ENCODE measurements around the gene RASSF5. TPM values are rescaled to one million over a fixed set of nuclear protein-coding genes. Genes with fewer than 3 reads are reported as not detected.
A peak's percentile ranks its signal among the peaks of the same experiment; 100 is the strongest.

The RASSF5 gene
- total and polyA plus RNA-seq, 9 of the 15 experiments (the other 6 are each of a cell fraction or from before 2014, with no cell fraction given), result 6.1 to 41.0 (median 25.2) TPM

DNA sequence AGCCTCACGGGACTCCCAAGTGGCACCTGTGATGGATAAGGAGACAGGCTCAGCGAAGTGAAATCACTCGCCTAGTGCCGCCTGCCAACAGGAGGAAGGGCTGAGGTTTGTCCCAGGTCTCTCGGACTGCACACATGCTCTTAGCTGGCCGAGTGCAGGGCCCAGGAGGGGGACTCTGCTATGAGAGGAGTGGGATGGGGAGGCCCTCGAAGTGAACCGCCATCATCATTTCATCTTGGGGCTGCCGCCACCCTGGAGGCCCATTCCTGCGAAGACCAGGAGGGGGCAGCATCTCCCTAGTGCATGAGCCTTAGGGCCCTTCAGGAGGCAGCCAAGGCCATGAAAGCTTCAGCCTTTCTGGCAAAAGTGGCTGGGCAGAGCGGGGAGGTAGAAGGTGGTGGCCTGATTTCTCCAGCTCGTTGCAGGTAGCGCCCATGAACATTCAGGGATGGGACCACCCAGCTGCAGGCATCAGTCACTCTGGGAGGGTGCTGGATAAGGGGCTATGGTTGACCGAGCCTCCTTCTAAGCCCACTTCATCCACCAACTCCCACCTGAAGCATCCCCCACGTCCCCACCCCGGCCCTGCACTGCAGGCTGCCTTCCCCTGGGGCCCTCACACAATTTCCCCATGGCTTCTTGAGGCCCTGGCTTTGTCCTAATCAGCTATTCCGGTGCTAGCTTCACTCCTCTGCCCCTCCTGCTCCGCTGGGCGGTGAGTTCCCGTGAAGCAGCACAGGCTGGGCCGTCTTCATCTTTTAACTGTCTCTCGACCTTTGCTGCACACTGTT lies 17.2 kb upstream of the RASSF5 start:
- Histone ChIP-seq H2AFZ (ENCODE audit: low read depth, low read length) (peak overlapping the region; percentile 72), H3K4me3 (no peak overlapping the region)
- 24% methylated on average over 22 of the region's 22 CpGs for WGBS (ENCODE audit: insufficient coverage, low coverage, missing lambda C conversion rate)
- TF ChIP-seq, protein P1, sequence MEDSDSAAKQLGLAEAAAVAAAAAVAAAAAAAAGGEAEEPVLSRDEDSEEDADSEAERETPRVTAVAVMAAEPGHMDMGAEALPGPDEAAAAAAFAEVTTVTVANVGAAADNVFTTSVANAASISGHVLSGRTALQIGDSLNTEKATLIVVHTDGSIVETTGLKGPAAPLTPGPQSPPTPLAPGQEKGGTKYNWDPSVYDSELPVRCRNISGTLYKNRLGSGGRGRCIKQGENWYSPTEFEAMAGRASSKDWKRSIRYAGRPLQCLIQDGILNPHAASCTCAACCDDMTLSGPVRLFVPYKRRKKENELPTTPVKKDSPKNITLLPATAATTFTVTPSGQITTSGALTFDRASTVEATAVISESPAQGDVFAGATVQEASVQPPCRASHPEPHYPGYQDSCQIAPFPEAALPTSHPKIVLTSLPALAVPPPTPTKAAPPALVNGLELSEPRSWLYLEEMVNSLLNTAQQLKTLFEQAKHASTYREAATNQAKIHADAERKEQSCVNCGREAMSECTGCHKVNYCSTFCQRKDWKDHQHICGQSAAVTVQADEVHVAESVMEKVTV (CRISPR knock-in tag; IDR thresholded peaks at IDR 0.05), result peak; percentile 96
- TF ChIP-seq XRCC5 (IDR thresholded peaks at IDR 0.05; ENCODE audit: low read depth, low read length), result peak; percentile 79; the same call in 1 of the 2 replicates
- TF ChIP-seq ZC3H11A (IDR thresholded peaks at IDR 0.05; ENCODE audit: low read depth, low read length), result 0 out of 2 replicates have a peak, but pooled peaks have one; percentile 56
- peak; percentile 91 for TF ChIP-seq ARID2 (IDR thresholded peaks at IDR 0.05)
- TF ChIP-seq NCOR1 (IDR thresholded peaks at IDR 0.05), result no peak
- TF ChIP-seq ZNF384 (IDR thresholded peaks at IDR 0.05; ENCODE audit: low read depth, low read length), result peak; percentile 39; the same call in 1 of the 2 replicates
- TF ChIP-seq PTTG1 (tag; IDR thresholded peaks at IDR 0.05; ENCODE audit: low read depth), result no peak
- no peak for TF ChIP-seq CREBBP (IDR thresholded peaks at IDR 0.05; ENCODE audit: low read depth, low read length)
- TF ChIP-seq PHF21A (IDR thresholded peaks at IDR 0.05; ENCODE audit: borderline replicate concordance, low read depth), result no peak
- no peak for TF ChIP-seq HDAC3 (IDR thresholded peaks at IDR 0.05; ENCODE audit: borderline replicate concordance, partially characterized antibody)
- TF ChIP-seq SMAD3 (CRISPR knock-in tag; conservative IDR thresholded peaks at IDR 0.05), result 0 out of 2 replicates have a peak, but pooled peaks have one; percentile 30
- no peak for TF ChIP-seq ZNF586 (CRISPR knock-in tag; conservative IDR thresholded peaks at IDR 0.05)
- peak; percentile 98 to 99 for TF ChIP-seq RAD21 (CRISPR knock-in tag; conservative IDR thresholded peaks at IDR 0.05 in 1 of 2, IDR thresholded peaks at IDR 0.05 in 1 of 2)
- 0 out of 2 replicates have a peak, but pooled peaks have one; percentile 43 for TF ChIP-seq ZNF76 (CRISPR knock-in tag; IDR thresholded peaks at IDR 0.05; ENCODE audit: borderline replicate concordance)
- TF ChIP-seq, protein P2, sequence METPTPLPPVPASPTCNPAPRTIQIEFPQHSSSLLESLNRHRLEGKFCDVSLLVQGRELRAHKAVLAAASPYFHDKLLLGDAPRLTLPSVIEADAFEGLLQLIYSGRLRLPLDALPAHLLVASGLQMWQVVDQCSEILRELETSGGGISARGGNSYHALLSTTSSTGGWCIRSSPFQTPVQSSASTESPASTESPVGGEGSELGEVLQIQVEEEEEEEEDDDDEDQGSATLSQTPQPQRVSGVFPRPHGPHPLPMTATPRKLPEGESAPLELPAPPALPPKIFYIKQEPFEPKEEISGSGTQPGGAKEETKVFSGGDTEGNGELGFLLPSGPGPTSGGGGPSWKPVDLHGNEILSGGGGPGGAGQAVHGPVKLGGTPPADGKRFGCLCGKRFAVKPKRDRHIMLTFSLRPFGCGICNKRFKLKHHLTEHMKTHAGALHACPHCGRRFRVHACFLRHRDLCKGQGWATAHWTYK (CRISPR knock-in tag; IDR thresholded peaks at IDR 0.05), result 0 out of 2 replicates have a peak, but pooled peaks have one; percentile 20
- peak; percentile 27; the same call in 1 of the 2 replicates for TF ChIP-seq ZNF175 (CRISPR knock-in tag; IDR thresholded peaks at IDR 0.05; ENCODE audit: low read depth)
- TF ChIP-seq ZEB2 (IDR thresholded peaks at IDR 0.05), result no peak

More for the DNA sequence above, 17.2 kb upstream of the RASSF5 start:
- in situ Hi-C loops (cut with MboI) (loop anchor here (5.0 kb wide), 2 partner anchors 92 to 422 kb away; no protein-coding TSS in a partner anchor), intact Hi-C loops (cut with micrococcal nuclease) (loop anchor here (1.0 to 10.0 kb wide), 7 partner anchors 55 to 485 kb away; partner anchors contain the start of gene FCAMR)
- Histone ChIP-seq H3K4me2 (ENCODE audit: insufficient read depth, low read length) (peak overlapping the region; percentile 32; the same call in 1 of the 2 replicates), H3K9ac (ENCODE audit: insufficient read depth in 1 of 2, low read depth in 2 of 2, low read length in 2 of 2) (peak overlapping the region in 1 of 2 experiments; percentile 26; a peak in 2 of 4 replicates), H3K9me3 (replicated peaks; ENCODE audit: control insufficient read depth, insufficient read depth, low read depth, low read length) (no peaks in the 10 kb centered on the region), H3K27me3 (ENCODE audit: control insufficient read depth in 2 of 2, insufficient read depth in 2 of 2, low read length in 2 of 2) (no peaks in the 10 kb centered on the region), H3K79me2 (ENCODE audit: control insufficient read depth, insufficient read depth, low read length) (no peaks in the 10 kb centered on the region), H3K4me1 (replicated peaks in 1 of 2; ENCODE audit: control insufficient read depth in 2 of 2, insufficient read depth in 2 of 2, low read length in 2 of 2) (peaks cover 19 to 31% of the 10 kb centered on the region in 2 experiments), H3K27ac (ENCODE audit: extremely low read depth, low read depth, low read length) (no peak overlapping the region), H4K20me1 (replicated peaks; ENCODE audit: control insufficient read depth, insufficient read depth, low read length) (no peaks in the 10 kb centered on the region), H3K36me3 (ENCODE audit: control insufficient read depth, insufficient read depth, low read length) (no peaks in the 10 kb centered on the region), H3K9me1 (ENCODE audit: control insufficient read depth, insufficient read depth, low read length) (no peaks in the 10 kb centered on the region)
- peak; percentile 96 for ATAC-seq
- ChIA-PET CTCF (ENCODE audit: low intra/inter-chr PET ratio) (interaction anchor here (0.6 to 4.6 kb wide), 8 partner anchors 55 to 422 kb away, joined by 3 to 97 read pairs (median 4); no protein-coding TSS in a partner anchor), POLR2A (interaction anchor here (0.6 to 3.2 kb wide), 14 partner anchors 9 to 1322 kb away, joined by 3 to 20 read pairs (median 4); partner anchors contain the start of gene RASSF5)
- DNase-seq (ENCODE audit: extremely low read depth in 1 of 4, low spot score in 3 of 4), result peak; percentile 90 to 94 (median 92)
- FAIRE-seq, result peak; percentile 93
- BruUV-seq (replicated peaks), result no TSS peak

Measured in K562 (cell line).